ENCODE data around the gene MED15. TPM values are rescaled to one million over a fixed set of nuclear protein-coding genes. Genes with fewer than 3 reads are reported as not detected.

Gene MED15
- total and polyA plus RNA-seq, 10 of the 15 experiments (the other 5 are each of a cell fraction or from before 2014, with no cell fraction given) = 1.4 to 75.2 (median 26.9) TPM

DNA sequence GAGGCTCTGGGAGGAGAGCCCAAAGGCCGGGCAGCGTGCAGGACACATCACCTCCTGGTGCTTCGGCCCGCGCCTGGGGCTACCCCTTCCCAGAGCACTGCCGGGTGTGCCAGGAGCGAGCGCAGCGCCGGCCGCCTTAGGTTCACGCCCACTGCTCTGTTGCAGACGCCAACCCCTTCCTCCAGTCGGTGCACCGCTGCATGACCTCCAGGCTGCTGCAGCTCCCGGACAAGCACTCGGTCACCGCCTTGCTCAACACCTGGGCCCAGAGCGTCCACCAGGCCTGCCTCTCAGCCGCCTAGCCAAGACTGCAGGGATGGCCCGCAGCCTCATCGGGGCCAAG lies 79.0 kb downstream of the MED15 start:
- intact Hi-C loops (cut with micrococcal nuclease; ENCODE audit: unreplicated experiment) (no loop called here), in situ Hi-C loops (cut with MboI) (no loop called here)
- 95% methylated on average over 22 of the region's 22 CpGs for WGBS (ENCODE audit: insufficient coverage, insufficient replicate concordance, low lambda C conversion rate, missing lambda C conversion rate)
- no peak for ATAC-seq
- H3K27me3 ChIP-seq (replicated peaks in 1 of 2; ENCODE audit: control insufficient read depth in 2 of 2, insufficient read depth in 2 of 2, low read length in 1 of 2) = no peaks in the 10 kb centered on the region
- BruUV-seq (replicated peaks) = no TSS peak
- H3K4me3 ChIP-seq = no peak overlapping the region
- POLR2A ChIA-PET = no interaction called here
- H3K9ac ChIP-seq (ENCODE audit: control insufficient read depth, insufficient read depth, low read length) = no peak overlapping the region
- H3K4me1 ChIP-seq (ENCODE audit: control insufficient read depth, insufficient read depth, low read length) = no peaks in the 10 kb centered on the region
- FAIRE-seq = no peak
- CTCF ChIA-PET = no interaction called here
- no peaks in the 10 kb centered on the region for H3K9me3 ChIP-seq (replicated peaks; ENCODE audit: control insufficient read depth, insufficient read depth, low read length)
- no peaks in the 10 kb centered on the region for H3K79me2 ChIP-seq (ENCODE audit: control insufficient read depth, insufficient read depth, low read length)
- no peak for TF ChIP-seq YBX1 (IDR thresholded peaks at IDR 0.05)
- no peak for TF ChIP-seq IKZF2 (IDR thresholded peaks at IDR 0.05)
- no peak for TF ChIP-seq ESRRA (IDR thresholded peaks at IDR 0.05; ENCODE audit: low read length)
- TF ChIP-seq, protein P1, sequence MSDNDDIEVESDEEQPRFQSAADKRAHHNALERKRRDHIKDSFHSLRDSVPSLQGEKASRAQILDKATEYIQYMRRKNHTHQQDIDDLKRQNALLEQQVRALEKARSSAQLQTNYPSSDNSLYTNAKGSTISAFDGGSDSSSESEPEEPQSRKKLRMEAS (IDR thresholded peaks at IDR 0.05; ENCODE audit: low read depth, low read length) = no peak
- TF ChIP-seq IRF4 (IDR thresholded peaks at IDR 0.05; ENCODE audit: low read depth, low read length) = no peak
- TF ChIP-seq RCOR1 (conservative IDR thresholded peaks at IDR 0.05; ENCODE audit: low read depth, low read length) = no peak
- TF ChIP-seq, protein P2, sequence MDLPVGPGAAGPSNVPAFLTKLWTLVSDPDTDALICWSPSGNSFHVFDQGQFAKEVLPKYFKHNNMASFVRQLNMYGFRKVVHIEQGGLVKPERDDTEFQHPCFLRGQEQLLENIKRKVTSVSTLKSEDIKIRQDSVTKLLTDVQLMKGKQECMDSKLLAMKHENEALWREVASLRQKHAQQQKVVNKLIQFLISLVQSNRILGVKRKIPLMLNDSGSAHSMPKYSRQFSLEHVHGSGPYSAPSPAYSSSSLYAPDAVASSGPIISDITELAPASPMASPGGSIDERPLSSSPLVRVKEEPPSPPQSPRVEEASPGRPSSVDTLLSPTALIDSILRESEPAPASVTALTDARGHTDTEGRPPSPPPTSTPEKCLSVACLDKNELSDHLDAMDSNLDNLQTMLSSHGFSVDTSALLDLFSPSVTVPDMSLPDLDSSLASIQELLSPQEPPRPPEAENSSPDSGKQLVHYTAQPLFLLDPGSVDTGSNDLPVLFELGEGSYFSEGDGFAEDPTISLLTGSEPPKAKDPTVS (IDR thresholded peaks at IDR 0.05; ENCODE audit: low read depth, low read length) = no peak
- TF ChIP-seq, protein P3, sequence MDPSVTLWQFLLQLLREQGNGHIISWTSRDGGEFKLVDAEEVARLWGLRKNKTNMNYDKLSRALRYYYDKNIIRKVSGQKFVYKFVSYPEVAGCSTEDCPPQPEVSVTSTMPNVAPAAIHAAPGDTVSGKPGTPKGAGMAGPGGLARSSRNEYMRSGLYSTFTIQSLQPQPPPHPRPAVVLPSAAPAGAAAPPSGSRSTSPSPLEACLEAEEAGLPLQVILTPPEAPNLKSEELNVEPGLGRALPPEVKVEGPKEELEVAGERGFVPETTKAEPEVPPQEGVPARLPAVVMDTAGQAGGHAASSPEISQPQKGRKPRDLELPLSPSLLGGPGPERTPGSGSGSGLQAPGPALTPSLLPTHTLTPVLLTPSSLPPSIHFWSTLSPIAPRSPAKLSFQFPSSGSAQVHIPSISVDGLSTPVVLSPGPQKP (IDR thresholded peaks at IDR 0.05; ENCODE audit: low read depth, low read length) = no peak
- TF ChIP-seq CBX3 (IDR thresholded peaks at IDR 0.05; ENCODE audit: borderline replicate concordance, low read depth) = no peak
- no peak for TF ChIP-seq SRF (IDR thresholded peaks at IDR 0.05; ENCODE audit: low read depth in 2 of 2, low read length in 2 of 2)
- no peak for TF ChIP-seq SREBF2 (IDR thresholded peaks at IDR 0.05; ENCODE audit: low read length)
- TF ChIP-seq ETV6 (conservative IDR thresholded peaks at IDR 0.05 in 1 of 2, IDR thresholded peaks at IDR 0.05 in 1 of 2; ENCODE audit: borderline replicate concordance in 1 of 2, low read depth in 1 of 2) = no peak
- TF ChIP-seq, protein P4, sequence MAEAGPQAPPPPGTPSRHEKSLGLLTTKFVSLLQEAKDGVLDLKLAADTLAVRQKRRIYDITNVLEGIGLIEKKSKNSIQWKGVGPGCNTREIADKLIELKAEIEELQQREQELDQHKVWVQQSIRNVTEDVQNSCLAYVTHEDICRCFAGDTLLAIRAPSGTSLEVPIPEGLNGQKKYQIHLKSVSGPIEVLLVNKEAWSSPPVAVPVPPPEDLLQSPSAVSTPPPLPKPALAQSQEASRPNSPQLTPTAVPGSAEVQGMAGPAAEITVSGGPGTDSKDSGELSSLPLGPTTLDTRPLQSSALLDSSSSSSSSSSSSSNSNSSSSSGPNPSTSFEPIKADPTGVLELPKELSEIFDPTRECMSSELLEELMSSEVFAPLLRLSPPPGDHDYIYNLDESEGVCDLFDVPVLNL (IDR thresholded peaks at IDR 0.05; ENCODE audit: low read depth, low read length) = no peak
- TF ChIP-seq, protein P5, sequence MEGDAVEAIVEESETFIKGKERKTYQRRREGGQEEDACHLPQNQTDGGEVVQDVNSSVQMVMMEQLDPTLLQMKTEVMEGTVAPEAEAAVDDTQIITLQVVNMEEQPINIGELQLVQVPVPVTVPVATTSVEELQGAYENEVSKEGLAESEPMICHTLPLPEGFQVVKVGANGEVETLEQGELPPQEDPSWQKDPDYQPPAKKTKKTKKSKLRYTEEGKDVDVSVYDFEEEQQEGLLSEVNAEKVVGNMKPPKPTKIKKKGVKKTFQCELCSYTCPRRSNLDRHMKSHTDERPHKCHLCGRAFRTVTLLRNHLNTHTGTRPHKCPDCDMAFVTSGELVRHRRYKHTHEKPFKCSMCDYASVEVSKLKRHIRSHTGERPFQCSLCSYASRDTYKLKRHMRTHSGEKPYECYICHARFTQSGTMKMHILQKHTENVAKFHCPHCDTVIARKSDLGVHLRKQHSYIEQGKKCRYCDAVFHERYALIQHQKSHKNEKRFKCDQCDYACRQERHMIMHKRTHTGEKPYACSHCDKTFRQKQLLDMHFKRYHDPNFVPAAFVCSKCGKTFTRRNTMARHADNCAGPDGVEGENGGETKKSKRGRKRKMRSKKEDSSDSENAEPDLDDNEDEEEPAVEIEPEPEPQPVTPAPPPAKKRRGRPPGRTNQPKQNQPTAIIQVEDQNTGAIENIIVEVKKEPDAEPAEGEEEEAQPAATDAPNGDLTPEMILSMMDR (IDR thresholded peaks at IDR 0.05 in 2 of 3, conservative IDR thresholded peaks at IDR 0.05 in 1 of 3; ENCODE audit: control insufficient read depth in 2 of 3, extremely low read depth in 1 of 3, insufficient read depth in 1 of 3, low read depth in 3 of 3, low read length in 3 of 3) = no peak
- DNase-seq (ENCODE audit: low read depth, low spot score) = no peak
- SMC1A ChIA-PET (ENCODE audit: uncharacterized antibody, unreplicated experiment) = no interaction called here
- RAD21 ChIA-PET (ENCODE audit: unreplicated experiment) = no interaction called here
- H2AFZ ChIP-seq (ENCODE audit: control insufficient read depth, low read depth, low read length) = no peak overlapping the region
- no peak overlapping the region for H3K4me2 ChIP-seq (ENCODE audit: control insufficient read depth, insufficient read depth)
- H3K27ac ChIP-seq (ENCODE audit: control insufficient read depth, insufficient read depth) = no peak overlapping the region
- no peaks in the 10 kb centered on the region for H4K20me1 ChIP-seq (ENCODE audit: control insufficient read depth, insufficient read depth)
- H3K36me3 ChIP-seq (ENCODE audit: control insufficient read depth in 2 of 2, insufficient read depth in 2 of 2, low read length in 1 of 2) = peaks cover 10 to 42% of the 10 kb centered on the region in 2 experiments

All from GM12878 (cell line).